ENCODE results near the gene KIRREL3.

DNA sequence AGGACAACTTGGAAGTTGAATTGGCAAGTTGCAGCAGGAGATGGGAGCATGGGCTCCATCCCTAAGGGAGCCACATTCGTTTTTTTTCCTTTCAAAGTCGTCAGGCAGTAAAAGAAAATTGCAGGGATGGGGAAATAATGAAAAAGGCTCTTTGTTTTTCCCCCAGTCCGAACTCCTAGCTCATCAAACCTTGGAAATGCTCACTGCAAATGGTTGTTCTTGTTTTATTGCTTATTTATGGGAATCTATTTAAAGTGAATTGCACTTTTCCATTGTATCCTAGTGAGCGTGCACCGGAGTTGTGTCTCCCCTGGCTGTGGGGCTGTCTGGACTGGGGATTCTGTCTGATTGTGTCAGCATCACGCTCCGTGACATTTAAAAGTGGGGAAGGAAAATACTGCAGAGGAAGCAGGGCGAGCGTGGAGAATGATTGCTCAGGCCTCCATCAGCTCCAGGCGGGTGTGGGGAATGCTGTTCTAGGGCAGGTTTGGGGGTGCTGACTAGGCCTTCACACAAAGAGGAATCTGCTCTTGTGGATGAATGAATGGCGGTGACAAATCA, 306.4 kb downstream of the KIRREL3 start:
- TF ChIP-seq, protein P1, sequence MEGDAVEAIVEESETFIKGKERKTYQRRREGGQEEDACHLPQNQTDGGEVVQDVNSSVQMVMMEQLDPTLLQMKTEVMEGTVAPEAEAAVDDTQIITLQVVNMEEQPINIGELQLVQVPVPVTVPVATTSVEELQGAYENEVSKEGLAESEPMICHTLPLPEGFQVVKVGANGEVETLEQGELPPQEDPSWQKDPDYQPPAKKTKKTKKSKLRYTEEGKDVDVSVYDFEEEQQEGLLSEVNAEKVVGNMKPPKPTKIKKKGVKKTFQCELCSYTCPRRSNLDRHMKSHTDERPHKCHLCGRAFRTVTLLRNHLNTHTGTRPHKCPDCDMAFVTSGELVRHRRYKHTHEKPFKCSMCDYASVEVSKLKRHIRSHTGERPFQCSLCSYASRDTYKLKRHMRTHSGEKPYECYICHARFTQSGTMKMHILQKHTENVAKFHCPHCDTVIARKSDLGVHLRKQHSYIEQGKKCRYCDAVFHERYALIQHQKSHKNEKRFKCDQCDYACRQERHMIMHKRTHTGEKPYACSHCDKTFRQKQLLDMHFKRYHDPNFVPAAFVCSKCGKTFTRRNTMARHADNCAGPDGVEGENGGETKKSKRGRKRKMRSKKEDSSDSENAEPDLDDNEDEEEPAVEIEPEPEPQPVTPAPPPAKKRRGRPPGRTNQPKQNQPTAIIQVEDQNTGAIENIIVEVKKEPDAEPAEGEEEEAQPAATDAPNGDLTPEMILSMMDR (IDR thresholded peaks at IDR 0.05): no peak
- no peak for TF ChIP-seq POLR2A (IDR thresholded peaks at IDR 0.05)

All from esophagus squamous epithelium (tissue), 4 donors.